Mammary epithelial cell (primary cell): Measurements from ENCODE around the gene ATXN1.

Source experiments
- EZH2 ChIP-seq: IDR thresholded peaks from 2 replicates; pipeline ENCODE4 v1.6.1; 2012; ENCODE audit warnings: low read length, inconsistent platforms, borderline replicate concordance
- TF ChIP-seq, protein P1 (sequence below), 2 donors: IDR thresholded peaks in 1 of 2; conservative IDR thresholded peaks in 1 of 2; 2 replicates each; pipeline ENCODE4 v1.5.1; 2011 to 2012; ENCODE audit warnings: inconsistent platforms in 2 of 2, low read length in 2 of 2, mild to moderate bottlenecking in 2 of 2, control low read depth in 1 of 2, low read depth in 1 of 2; ENCODE audit not compliant: insufficient read depth in 1 of 2; ENCODE audit errors: extremely low read depth in 1 of 2

GRCh38 chr6:16466800-16467553 is 294.3 kb downstream of the ATXN1 start:
- no peak for TF ChIP-seq EZH2
- TF ChIP-seq, protein P1, sequence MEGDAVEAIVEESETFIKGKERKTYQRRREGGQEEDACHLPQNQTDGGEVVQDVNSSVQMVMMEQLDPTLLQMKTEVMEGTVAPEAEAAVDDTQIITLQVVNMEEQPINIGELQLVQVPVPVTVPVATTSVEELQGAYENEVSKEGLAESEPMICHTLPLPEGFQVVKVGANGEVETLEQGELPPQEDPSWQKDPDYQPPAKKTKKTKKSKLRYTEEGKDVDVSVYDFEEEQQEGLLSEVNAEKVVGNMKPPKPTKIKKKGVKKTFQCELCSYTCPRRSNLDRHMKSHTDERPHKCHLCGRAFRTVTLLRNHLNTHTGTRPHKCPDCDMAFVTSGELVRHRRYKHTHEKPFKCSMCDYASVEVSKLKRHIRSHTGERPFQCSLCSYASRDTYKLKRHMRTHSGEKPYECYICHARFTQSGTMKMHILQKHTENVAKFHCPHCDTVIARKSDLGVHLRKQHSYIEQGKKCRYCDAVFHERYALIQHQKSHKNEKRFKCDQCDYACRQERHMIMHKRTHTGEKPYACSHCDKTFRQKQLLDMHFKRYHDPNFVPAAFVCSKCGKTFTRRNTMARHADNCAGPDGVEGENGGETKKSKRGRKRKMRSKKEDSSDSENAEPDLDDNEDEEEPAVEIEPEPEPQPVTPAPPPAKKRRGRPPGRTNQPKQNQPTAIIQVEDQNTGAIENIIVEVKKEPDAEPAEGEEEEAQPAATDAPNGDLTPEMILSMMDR (conservative IDR thresholded peaks at IDR 0.05 in 1 of 2, IDR thresholded peaks at IDR 0.05 in 1 of 2; ENCODE audit: extremely low read depth in 1 of 2, insufficient read depth in 1 of 2, low read depth in 1 of 2, low read length in 2 of 2) = no peak
